Measurements from ENCODE around the gene ERMARD.
A peak's percentile ranks its signal among the peaks of the same experiment; 100 is the strongest.

Gene ERMARD

GRCh38 chr6:169775321-169775720 lies 23.9 kb downstream of the ERMARD start:
- TF ChIP-seq CTCF (conservative IDR thresholded peaks at IDR 0.05; ENCODE audit: low read depth, low read length), result no peak
- no peak overlapping the region for H3K4me3 ChIP-seq (ENCODE audit: low read length)
- DNase-seq (ENCODE audit: low read depth), result no peak

GRCh38 chr6:169776379-169776778 lies 25.0 kb downstream of the ERMARD start:
- no peak for DNase-seq (ENCODE audit: low read depth)
- no peak for TF ChIP-seq CTCF (conservative IDR thresholded peaks at IDR 0.05; ENCODE audit: low read depth, low read length)
- H3K4me3 ChIP-seq (ENCODE audit: low read length), result no peak overlapping the region

- TF ChIP-seq CTCF (conservative IDR thresholded peaks at IDR 0.05; ENCODE audit: low read depth, low read length), result no peak
- DNase-seq (ENCODE audit: low read depth), result no peak
- H3K4me3 ChIP-seq (ENCODE audit: low read length), result no peak overlapping the region
Observed at GRCh38 chr6:169777896-169778295, 26.5 kb downstream of the ERMARD start.

GRCh38 chr6:169778646-169779045 lies 27.2 kb downstream of the ERMARD start:
- TF ChIP-seq CTCF (conservative IDR thresholded peaks at IDR 0.05; ENCODE audit: low read depth, low read length), result no peak
- peak; percentile 24 for DNase-seq (ENCODE audit: low read depth)

GRCh38 chr6:169779092-169779815 lies 27.8 kb downstream of the ERMARD start:
- H3K4me3 ChIP-seq (ENCODE audit: low read length), result no peak overlapping the region
- DNase-seq (ENCODE audit: low read depth), result no peak
- no peak for TF ChIP-seq CTCF (conservative IDR thresholded peaks at IDR 0.05; ENCODE audit: low read depth, low read length)

More at GRCh38 chr6:169778646-169779045, 27.2 kb downstream of the ERMARD start:
- H3K4me3 ChIP-seq (ENCODE audit: low read length), result no peak overlapping the region

- no peak for TF ChIP-seq CTCF (conservative IDR thresholded peaks at IDR 0.05; ENCODE audit: low read depth, low read length)
- no peak for DNase-seq (ENCODE audit: low read depth)
- H3K4me3 ChIP-seq (ENCODE audit: low read length), result no peak overlapping the region
Observed at GRCh38 chr6:169779896-169780295, 28.5 kb downstream of the ERMARD start.

- no peak for TF ChIP-seq CTCF (conservative IDR thresholded peaks at IDR 0.05; ENCODE audit: low read depth, low read length)
- no peak overlapping the region for H3K4me3 ChIP-seq (ENCODE audit: low read length)
- DNase-seq (ENCODE audit: low read depth), result no peak
Observed at GRCh38 chr6:169780571-169781091, 29.2 kb downstream of the ERMARD start.

Measured in retinal pigment epithelial cell (primary cell).